HG02759 (cell line): Measurements from ENCODE around the gene NR4A1.
"Not testable (repeated sequence)": the region's sequence is repeated elsewhere in the genome, so short reads cannot be mapped to it uniquely, and the experiment has no call there.

Experiments
- ATAC-seq: cut with Tn5 transposase; IDR thresholded peaks from one replicate; pipeline ENCODE4 v1.9.1; 2021; ENCODE audit warnings: mild to moderate bottlenecking, moderate library complexity; ENCODE audit not compliant: unreplicated experiment

NR4A1 gene

DNA sequence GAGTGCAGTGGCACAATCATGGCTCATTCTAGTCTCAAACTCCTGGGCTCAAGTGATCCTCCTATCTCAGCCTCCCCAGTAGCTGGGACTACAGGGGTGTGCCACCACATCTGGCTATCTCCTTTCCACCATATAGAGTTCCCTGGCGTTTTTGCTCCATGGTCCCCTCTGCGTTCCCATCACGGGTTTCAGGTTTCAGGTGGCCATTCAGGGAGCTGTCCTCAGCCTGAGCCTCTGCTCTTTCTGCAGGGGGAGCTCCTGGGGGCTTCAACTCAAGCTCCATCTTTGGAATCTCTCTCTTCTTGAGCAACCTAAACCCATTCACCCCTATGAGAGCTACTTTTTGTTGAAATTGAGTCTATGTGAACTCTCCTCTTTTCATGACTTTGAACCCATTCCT lies 39.8 kb downstream of the NR4A1 start:
- no peak for ATAC-seq

GRCh38 chr12:52091869-52092268 lies 40.6 kb downstream of the NR4A1 start:
- ATAC-seq = no peak

DNA sequence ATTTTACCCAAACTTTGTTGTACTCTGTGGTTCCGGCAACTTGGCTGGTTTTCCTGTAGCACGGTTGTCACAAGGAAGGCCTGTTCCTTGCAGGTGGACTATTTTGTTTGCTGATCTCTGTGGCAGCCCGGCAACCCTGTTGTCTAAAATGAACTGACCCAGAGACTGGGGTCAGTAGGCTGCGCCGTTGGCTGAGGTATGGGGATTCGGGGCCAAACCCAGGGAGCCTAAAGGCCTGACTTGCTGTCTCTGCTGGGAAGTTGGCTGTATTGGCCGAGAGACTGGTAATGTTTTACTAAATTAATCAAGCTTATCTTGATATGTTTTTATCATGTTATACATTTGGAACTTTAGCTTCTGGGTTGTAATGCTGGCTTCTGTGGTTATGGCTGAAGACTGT lies 42.1 kb downstream of the NR4A1 start:
- ATAC-seq = no peak

DNA sequence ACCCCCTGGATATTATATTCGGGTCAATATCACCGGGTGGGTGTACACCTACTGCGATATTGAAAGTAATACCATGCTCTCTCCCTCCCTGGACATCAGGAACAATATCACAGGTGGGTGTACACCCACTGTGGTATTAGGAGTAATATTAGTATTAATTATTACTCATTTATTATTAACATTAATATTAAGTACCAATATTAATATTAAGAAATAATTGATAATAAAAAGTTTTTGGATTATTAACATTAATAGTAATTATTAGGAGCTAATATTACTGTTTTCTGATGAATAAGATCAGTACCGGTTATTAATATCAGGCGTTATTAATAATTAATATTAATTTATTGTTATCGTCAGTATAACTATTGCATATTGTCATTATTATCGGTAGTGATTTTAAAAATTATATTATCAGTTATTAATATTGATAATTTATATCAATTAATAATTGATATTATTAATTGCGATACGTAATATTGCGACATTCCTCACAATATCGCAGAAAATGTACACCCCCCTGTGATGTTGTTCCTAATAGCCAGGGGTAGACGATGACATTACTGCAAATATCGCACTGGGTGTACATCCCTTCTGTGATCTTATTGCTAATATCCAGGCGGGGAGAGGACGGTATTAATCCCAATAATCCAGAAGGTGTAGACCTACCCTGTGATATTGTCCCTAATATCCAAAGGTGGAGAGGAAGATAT lies 45.2 kb downstream of the NR4A1 start:
- no peak for ATAC-seq

DNA sequence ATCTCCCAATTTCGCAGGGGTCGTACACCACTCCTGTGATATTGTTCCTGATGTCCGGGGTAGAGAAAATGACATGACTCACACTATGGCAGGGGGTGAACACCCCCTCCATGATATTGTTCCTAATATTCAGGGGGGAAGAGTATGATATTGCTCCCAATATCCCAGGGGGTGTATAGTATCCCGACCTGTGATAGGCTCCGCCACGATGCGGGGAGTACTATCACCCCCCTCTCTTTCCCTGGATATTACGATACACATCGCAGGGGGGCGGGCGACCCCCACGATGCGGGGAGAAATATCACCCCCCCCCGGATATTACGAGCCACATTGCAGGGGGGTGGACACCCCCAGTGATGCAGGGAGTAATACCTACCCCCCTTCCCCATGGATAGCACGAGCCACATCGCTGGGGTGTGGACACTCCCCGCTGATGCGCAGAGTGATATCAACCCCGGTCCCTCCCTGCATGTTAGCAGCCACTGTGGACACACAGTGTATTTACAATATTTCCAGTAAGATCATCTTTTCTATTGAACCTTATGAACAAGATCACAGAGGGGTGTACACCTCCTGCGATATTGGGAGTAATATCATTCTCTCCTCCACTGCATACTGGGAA lies 45.9 kb downstream of the NR4A1 start:
- no peak for ATAC-seq

- ATAC-seq = not testable (repeated sequence)
Observed at GRCh38 chr12:52104431-52105089, 53.3 kb downstream of the NR4A1 start.
